Gastrocnemius medialis (tissue), 4 donors: ENCODE data around the gene CCT7.

Experiments
- POLR2A ChIP-seq, 2 donors: fragments of 450-650 bp; IDR thresholded peaks; one replicate each; pipeline ENCODE4 v1.6.1; 2017; ENCODE audit warnings: antibody characterized with exemption in 2 of 2, mild to moderate bottlenecking in 2 of 2, moderate library complexity in 2 of 2
- TF ChIP-seq, protein P1 (sequence below), 5 experiments: fragments of 450-650 bp in 3 of 5; fragments of 200-600 bp in 2 of 5; sonication (generic) in 2 of 5; IDR thresholded peaks in 4 of 5; conservative IDR thresholded peaks in 1 of 5; 1 replicate in 4 of 5; 2 replicates in 1 of 5; pipeline ENCODE4 v1.5.1; 2016 to 2019; ENCODE audit warnings: antibody characterized with exemption in 5 of 5, mild to moderate bottlenecking in 3 of 5, moderate library complexity in 3 of 5

DNA sequence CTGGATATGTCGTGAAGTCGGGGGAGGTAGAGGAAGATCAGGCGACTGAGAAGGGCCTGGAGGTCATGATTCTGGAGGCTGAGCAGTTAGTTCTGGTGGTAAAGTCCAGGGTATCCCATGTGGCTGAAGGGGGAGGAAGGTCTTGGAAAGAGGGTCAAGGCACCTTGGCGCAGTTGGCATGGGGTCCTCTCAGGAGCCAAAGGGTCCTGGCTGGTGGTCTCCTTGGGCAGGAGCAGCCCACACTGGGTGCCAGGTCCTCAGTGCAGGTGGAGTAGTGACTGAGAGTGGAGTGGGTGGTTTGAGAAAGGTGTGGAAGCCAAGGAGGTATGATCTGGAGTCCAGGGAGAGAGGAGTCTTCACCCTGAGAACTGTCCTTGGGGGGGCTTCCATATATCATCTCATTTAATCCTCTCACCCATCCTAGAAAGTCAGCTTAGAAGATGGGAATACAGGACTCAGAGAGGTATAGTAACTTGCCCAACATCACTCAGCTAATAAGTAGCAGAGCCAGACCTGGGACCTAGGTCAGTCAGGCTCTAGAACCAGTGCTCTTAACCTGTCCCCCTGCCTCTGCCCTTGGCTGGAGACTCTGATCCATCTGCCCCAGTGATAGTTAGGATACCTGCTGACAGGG lies 25.7 kb downstream of the CCT7 start:
- TF ChIP-seq, protein P1, sequence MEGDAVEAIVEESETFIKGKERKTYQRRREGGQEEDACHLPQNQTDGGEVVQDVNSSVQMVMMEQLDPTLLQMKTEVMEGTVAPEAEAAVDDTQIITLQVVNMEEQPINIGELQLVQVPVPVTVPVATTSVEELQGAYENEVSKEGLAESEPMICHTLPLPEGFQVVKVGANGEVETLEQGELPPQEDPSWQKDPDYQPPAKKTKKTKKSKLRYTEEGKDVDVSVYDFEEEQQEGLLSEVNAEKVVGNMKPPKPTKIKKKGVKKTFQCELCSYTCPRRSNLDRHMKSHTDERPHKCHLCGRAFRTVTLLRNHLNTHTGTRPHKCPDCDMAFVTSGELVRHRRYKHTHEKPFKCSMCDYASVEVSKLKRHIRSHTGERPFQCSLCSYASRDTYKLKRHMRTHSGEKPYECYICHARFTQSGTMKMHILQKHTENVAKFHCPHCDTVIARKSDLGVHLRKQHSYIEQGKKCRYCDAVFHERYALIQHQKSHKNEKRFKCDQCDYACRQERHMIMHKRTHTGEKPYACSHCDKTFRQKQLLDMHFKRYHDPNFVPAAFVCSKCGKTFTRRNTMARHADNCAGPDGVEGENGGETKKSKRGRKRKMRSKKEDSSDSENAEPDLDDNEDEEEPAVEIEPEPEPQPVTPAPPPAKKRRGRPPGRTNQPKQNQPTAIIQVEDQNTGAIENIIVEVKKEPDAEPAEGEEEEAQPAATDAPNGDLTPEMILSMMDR (IDR thresholded peaks at IDR 0.05 in 4 of 5, conservative IDR thresholded peaks at IDR 0.05 in 1 of 5): no peak
- no peak for TF ChIP-seq POLR2A (IDR thresholded peaks at IDR 0.05)
